Keratinocyte (primary cell): ENCODE measurements around the gene SLC37A3. TPM values are rescaled to one million over a fixed set of nuclear protein-coding genes. Genes with fewer than 3 reads are reported as not detected.
"Not testable (repeated sequence)": the region's sequence is repeated elsewhere in the genome, so short reads cannot be mapped to it uniquely, and the experiment has no call there.

Experiments used
- DNase-seq: peaks from one replicate; pipeline ENCODE4 v3.0.0-alpha.2; 2011; ENCODE audit warnings: low read depth, missing footprints, low spot score
- FAIRE-seq: peaks from 2 replicates; lab custom pipeline; 2011; peaks lifted over from hg19 to GRCh38; lab: Jason Lieb, UNC
- H2AFZ ChIP-seq: 2 replicates; pipeline ENCODE4 v1.6.0; 2012; ENCODE audit warnings: low read length, control low read depth, inconsistent platforms; ENCODE audit not compliant: control insufficient read depth
- H3K27ac ChIP-seq: 2 replicates; pipeline ENCODE4 v1.5.1; 2011; ENCODE audit warnings: low read length; ENCODE audit not compliant: control insufficient read depth, insufficient read depth
- H3K27me3 ChIP-seq: 3 replicates; pipeline ENCODE4 v1.6.0; 2011; ENCODE audit warnings: low read length; ENCODE audit not compliant: control insufficient read depth, insufficient read depth; ENCODE audit errors: extremely low read depth
- H3K36me3 ChIP-seq, 2 experiments: 2 replicates in 1 of 2; 3 replicates in 1 of 2; pipeline ENCODE4 v1.5.1; 2011; ENCODE audit warnings: low read length in 2 of 2, mild to moderate bottlenecking in 1 of 2; ENCODE audit not compliant: control insufficient read depth in 2 of 2, insufficient read depth in 2 of 2; ENCODE audit errors: extremely low read depth in 1 of 2
- H3K4me1 ChIP-seq: 3 replicates; pipeline ENCODE4 v1.5.1; 2011; ENCODE audit warnings: low read length; ENCODE audit not compliant: control insufficient read depth, insufficient read depth; ENCODE audit errors: extremely low read depth
- H3K4me2 ChIP-seq: 3 replicates; pipeline ENCODE4 v1.6.0; 2011; ENCODE audit warnings: low read depth, low read length; ENCODE audit not compliant: control insufficient read depth, insufficient read depth; ENCODE audit errors: extremely low read depth
- H3K4me3 ChIP-seq, 3 experiments: fragments of 200-600 bp in 1 of 3; sonication (generic) in 1 of 3; 2 replicates in 2 of 3; 3 replicates in 1 of 3; pipeline ENCODE4 v1.5.1; 2011 to 2016; ENCODE audit warnings: low read length in 3 of 3, mild to moderate bottlenecking in 3 of 3, control low read depth in 2 of 3, inconsistent platforms in 1 of 3, low read depth in 1 of 3, mixed read lengths in 1 of 3, mixed run types in 1 of 3, moderate library complexity in 1 of 3; ENCODE audit not compliant: control insufficient read depth in 2 of 3, insufficient read depth in 2 of 3; ENCODE audit errors: extremely low read depth in 1 of 3
- H3K79me2 ChIP-seq: 2 replicates; pipeline ENCODE4 v1.6.0; 2012; ENCODE audit warnings: low read length; ENCODE audit not compliant: control insufficient read depth, insufficient read depth
- H3K9ac ChIP-seq: 3 replicates; pipeline ENCODE4 v1.6.0; 2011; ENCODE audit warnings: low read length; ENCODE audit not compliant: control insufficient read depth, insufficient read depth; ENCODE audit errors: extremely low read depth
- H3K9me1 ChIP-seq: 3 replicates; pipeline ENCODE4 v1.6.0; 2011; ENCODE audit warnings: low read length; ENCODE audit not compliant: control insufficient read depth, insufficient read depth; ENCODE audit errors: extremely low read depth
- H3K9me3 ChIP-seq: 2 replicates; pipeline ENCODE4 v1.5.1; 2012; ENCODE audit warnings: low read depth, low read length; ENCODE audit not compliant: control insufficient read depth
- H4K20me1 ChIP-seq: 3 replicates; pipeline ENCODE4 v1.6.0; 2011; ENCODE audit warnings: low read length; ENCODE audit not compliant: control insufficient read depth, insufficient read depth; ENCODE audit errors: extremely low read depth
- EZH2 ChIP-seq: IDR thresholded peaks from one replicate; pipeline ENCODE4 v1.6.1; 2012; ENCODE audit warnings: inconsistent platforms, mild to moderate bottlenecking, low read length, moderate library complexity
- dilution Hi-C: fragments of 300-500 bp; cut with MboI; formaldehyde crosslinking; loops from one replicate; pipeline ENCODE4 v1.7.0; 2020; ENCODE audit warnings: low sequenced_read_pairs; ENCODE audit not compliant: extremely low pct_ligation_motif_present
- polyA plus RNA-seq, 5 experiments: library from polyadenylated mRNA; depleted of rRNA in 3 of 5; stranded (reverse) in 3 of 5; stranded (forward) in 1 of 5; unstranded in 1 of 5; fragments of >200 nt; gene quantifications; 1 replicate in 1 of 5; 2 replicates in 3 of 5; 3 replicates in 1 of 5; pipeline versions ENCODE4 v1.2.1 to v1.2.3, GENCODE V29; 2011 to 2012; ENCODE audit warnings: missing spikeins in 2 of 5, low read depth in 1 of 5, low replicate concordance in 1 of 5
- TF ChIP-seq, protein P1 (sequence below), 3 experiments: IDR thresholded peaks in 1 of 3; conservative IDR thresholded peaks in 1 of 3; optimal IDR thresholded peaks in 1 of 3; 2 replicates in 2 of 3; 3 replicates in 1 of 3; pipeline versions ENCODE3 to v1.5.1; 2011; ENCODE audit warnings: low read length in 3 of 3, mild to moderate bottlenecking in 3 of 3, moderate library complexity in 2 of 3, control low read depth in 1 of 3, inconsistent platforms in 1 of 3; ENCODE audit not compliant: insufficient read depth in 2 of 3; ENCODE audit errors: extremely low read depth in 1 of 3

Gene SLC37A3
- polyA plus RNA-seq, 1 donor (not counting 4 experiments of a cell fraction or from before 2014, with no cell fraction given), result 51.4 TPM

DNA sequence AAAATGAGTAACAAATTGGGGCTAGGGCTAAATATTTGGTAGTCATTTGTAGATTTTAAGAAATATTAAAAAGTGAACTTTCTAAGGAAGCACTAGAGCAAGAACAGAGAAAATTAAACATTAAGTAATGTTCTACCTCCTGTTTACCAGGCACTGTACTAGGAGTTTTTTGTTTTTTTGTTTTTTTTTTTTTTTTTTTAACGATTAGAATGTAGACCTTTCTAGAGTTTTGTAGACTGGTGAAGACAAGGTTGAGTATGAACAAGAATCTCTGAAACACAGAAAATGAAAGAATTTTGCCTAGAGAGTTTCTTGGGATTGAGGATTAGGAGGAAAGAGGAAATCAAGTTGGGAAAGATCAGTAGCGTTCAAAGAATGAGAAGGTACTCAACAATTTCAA lies 73.6 kb downstream of the SLC37A3 start:
- H3K9me1 ChIP-seq, result no peaks in the 10 kb centered on the region
- H3K36me3 ChIP-seq, result no peaks in the 10 kb centered on the region
- H3K4me1 ChIP-seq, result no peaks in the 10 kb centered on the region
- no peak overlapping the region for H3K9ac ChIP-seq
- H3K9me3 ChIP-seq, result no peaks in the 10 kb centered on the region
- TF ChIP-seq EZH2, result no peak
- TF ChIP-seq, protein P1, sequence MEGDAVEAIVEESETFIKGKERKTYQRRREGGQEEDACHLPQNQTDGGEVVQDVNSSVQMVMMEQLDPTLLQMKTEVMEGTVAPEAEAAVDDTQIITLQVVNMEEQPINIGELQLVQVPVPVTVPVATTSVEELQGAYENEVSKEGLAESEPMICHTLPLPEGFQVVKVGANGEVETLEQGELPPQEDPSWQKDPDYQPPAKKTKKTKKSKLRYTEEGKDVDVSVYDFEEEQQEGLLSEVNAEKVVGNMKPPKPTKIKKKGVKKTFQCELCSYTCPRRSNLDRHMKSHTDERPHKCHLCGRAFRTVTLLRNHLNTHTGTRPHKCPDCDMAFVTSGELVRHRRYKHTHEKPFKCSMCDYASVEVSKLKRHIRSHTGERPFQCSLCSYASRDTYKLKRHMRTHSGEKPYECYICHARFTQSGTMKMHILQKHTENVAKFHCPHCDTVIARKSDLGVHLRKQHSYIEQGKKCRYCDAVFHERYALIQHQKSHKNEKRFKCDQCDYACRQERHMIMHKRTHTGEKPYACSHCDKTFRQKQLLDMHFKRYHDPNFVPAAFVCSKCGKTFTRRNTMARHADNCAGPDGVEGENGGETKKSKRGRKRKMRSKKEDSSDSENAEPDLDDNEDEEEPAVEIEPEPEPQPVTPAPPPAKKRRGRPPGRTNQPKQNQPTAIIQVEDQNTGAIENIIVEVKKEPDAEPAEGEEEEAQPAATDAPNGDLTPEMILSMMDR (optimal IDR thresholded peaks at IDR 0.05 in 1 of 3, IDR thresholded peaks at IDR 0.05 in 1 of 3, conservative IDR thresholded peaks at IDR 0.05 in 1 of 3; ENCODE audit: extremely low read depth in 1 of 3, insufficient read depth in 2 of 3, low read length in 3 of 3), result no peak
- DNase-seq (no peak), FAIRE-seq (no peak)
- no peaks in the 10 kb centered on the region for H3K79me2 ChIP-seq
- no peak overlapping the region for H3K4me2 ChIP-seq
- H4K20me1 ChIP-seq, result no peaks in the 10 kb centered on the region
- no peaks in the 10 kb centered on the region for H3K27me3 ChIP-seq
- dilution Hi-C loops, result no loop called here
- no peak overlapping the region for H2AFZ ChIP-seq
- H3K4me3 ChIP-seq, result no peak overlapping the region
- H3K27ac ChIP-seq, result no peak overlapping the region

DNA sequence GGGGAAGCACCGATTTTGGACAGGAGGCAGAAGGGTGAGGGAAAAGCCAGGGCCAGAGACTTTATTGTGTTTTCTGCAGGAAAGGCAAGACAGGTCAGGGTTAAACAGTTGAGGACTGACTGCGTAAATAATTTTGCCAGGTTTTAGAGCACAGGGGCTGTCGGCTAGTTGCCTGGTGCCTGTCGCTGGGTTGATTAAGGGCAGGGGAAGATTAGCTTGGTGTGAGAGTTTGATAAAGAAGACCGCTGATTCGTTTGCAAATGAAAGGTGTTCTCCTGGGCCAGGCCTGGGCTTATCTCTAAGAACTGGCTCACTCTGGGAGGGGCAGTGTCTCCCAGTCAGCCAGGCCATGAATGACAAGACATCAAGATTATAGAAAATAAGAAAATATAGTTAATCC lies 75.6 kb downstream of the SLC37A3 start:
- Histone ChIP-seq H3K36me3 (no peaks in the 10 kb centered on the region), H3K9me3 (no peaks in the 10 kb centered on the region), H3K4me3 (no peak overlapping the region), H3K27me3 (no peaks in the 10 kb centered on the region), H3K4me2 (no peak overlapping the region), H4K20me1 (no peaks in the 10 kb centered on the region), H3K4me1 (no peaks in the 10 kb centered on the region), H3K79me2 (no peaks in the 10 kb centered on the region), H2AFZ (no peak overlapping the region), H3K9ac (no peak overlapping the region), H3K9me1 (no peaks in the 10 kb centered on the region), H3K27ac (no peak overlapping the region)
- no peak for FAIRE-seq
- dilution Hi-C loops, result no loop called here
- TF ChIP-seq, protein P1 (optimal IDR thresholded peaks at IDR 0.05 in 1 of 3, IDR thresholded peaks at IDR 0.05 in 1 of 3, conservative IDR thresholded peaks at IDR 0.05 in 1 of 3; ENCODE audit: extremely low read depth in 1 of 3, insufficient read depth in 2 of 3, low read length in 3 of 3), result no peak
- no peak for TF ChIP-seq EZH2
- no peak for DNase-seq

DNA sequence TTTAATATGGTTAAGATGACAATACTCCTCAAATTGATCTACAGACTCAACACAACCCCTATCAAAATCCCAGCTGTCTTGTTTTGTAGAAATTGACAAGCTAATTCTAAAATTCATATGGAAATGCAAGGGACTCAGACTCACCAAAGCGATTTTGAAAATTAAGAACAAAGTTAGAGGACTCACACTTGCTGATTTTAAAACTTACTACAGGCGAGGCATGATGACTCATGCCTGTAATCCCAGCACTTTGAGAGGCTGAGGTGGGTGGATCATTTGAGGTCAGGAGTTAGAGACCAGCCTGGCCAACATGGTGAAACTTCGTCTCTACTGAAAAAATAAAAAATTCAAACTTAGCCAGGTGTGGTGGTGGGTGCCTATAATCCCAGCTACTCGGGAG lies 78.3 kb downstream of the SLC37A3 start:
- H3K27ac ChIP-seq, DNase-seq, H4K20me1 ChIP-seq, H3K9me3 ChIP-seq, H3K79me2 ChIP-seq, H3K27me3 ChIP-seq, H3K4me3 ChIP-seq, dilution Hi-C loops, H3K36me3 ChIP-seq, FAIRE-seq, H3K4me2 ChIP-seq, H3K9me1 ChIP-seq, H2AFZ ChIP-seq, H3K9ac ChIP-seq: not testable (repeated sequence)
- peaks cover 16% of the 10 kb centered on the region for H3K4me1 ChIP-seq
